Breast epithelium (tissue), 4 donors: ENCODE data around the gene LITAFD. TPM values are rescaled to one million over a fixed set of nuclear protein-coding genes. Genes with fewer than 3 reads are reported as not detected.

Experiments used
- DNase-seq, 2 donors: peaks; one replicate each; pipeline ENCODE4 v3.0.0-alpha.2; 2019; ENCODE audit warnings: low spot score in 2 of 2
- H3K27ac ChIP-seq, 2 donors: fragments of 200-600 bp; sonication (generic) in 1 of 2; one replicate each; pipeline ENCODE4 v1.5.1; 2016 to 2019; ENCODE audit warnings: mild to moderate bottlenecking in 1 of 2
- H3K27me3 ChIP-seq, 2 donors: fragments of 200-600 bp; sonication (generic) in 1 of 2; one replicate each; pipeline versions ENCODE4 v1.5.1 to v1.6.0; 2017 to 2019; ENCODE audit warnings: control low read depth in 1 of 2, mild to moderate bottlenecking in 1 of 2
- H3K36me3 ChIP-seq: fragments of 200-600 bp; one replicate; pipeline ENCODE4 v1.5.1; 2019
- H3K4me1 ChIP-seq, 2 donors: fragments of 200-600 bp; sonication (generic); one replicate each; pipeline ENCODE4 v1.5.1; 2016 to 2019; ENCODE audit warnings: control low read depth in 1 of 2
- H3K4me3 ChIP-seq, 3 donors: fragments of 200-600 bp; sonication (generic); 1 replicate in 2 of 3; 2 replicates in 1 of 3; pipeline ENCODE4 v1.5.1; 2016 to 2019; ENCODE audit warnings: mild to moderate bottlenecking in 3 of 3, moderate library complexity in 2 of 3
- H3K9me3 ChIP-seq, 2 donors: fragments of 200-600 bp; sonication (generic) in 1 of 2; one replicate each; pipeline ENCODE4 v1.5.1; 2016 to 2019; ENCODE audit warnings: control low read depth in 1 of 2
- POLR2A ChIP-seq: fragments of 450-650 bp; IDR thresholded peaks from one replicate; pipeline ENCODE4 v1.6.1; 2016; ENCODE audit warnings: antibody characterized with exemption, mild to moderate bottlenecking, moderate library complexity
- POLR2AphosphoS5 ChIP-seq, 3 donors: sonication (generic); formaldehyde crosslinking; IDR thresholded peaks; one replicate each; pipeline ENCODE4 v1.6.1; 2017; ENCODE audit warnings: antibody characterized with exemption in 3 of 3
- intact Hi-C: fragments of 100-400 bp; cut with DNase I; formaldehyde crosslinking; loops from one replicate; pipeline ENCODE4 v1.15.1; 2023; ENCODE audit warnings: low total_unique reads
- total RNA-seq, 3 donors: library from RNA; depleted of rRNA; stranded (reverse); fragments of >200 nt; gene quantifications; one replicate each; pipeline ENCODE4 v1.1.0, GENCODE V29; 2016
- TF ChIP-seq, protein P1 (sequence below), 3 donors: fragments of 450-650 bp; IDR thresholded peaks; one replicate each; pipeline ENCODE4 v1.5.1; 2016 to 2017; ENCODE audit warnings: antibody characterized with exemption in 3 of 3, mild to moderate bottlenecking in 3 of 3, moderate library complexity in 3 of 3

Gene LITAFD
- total RNA-seq, 3 donors from 2014 or later = not detected

- H3K27ac ChIP-seq = peak overlapping the region; percentile 54 to 77
- intact Hi-C loops = no loop called here
- H3K4me3 ChIP-seq = no peak overlapping the region
- no peak for TF ChIP-seq POLR2AphosphoS5 (IDR thresholded peaks at IDR 0.05)
- TF ChIP-seq, protein P1, sequence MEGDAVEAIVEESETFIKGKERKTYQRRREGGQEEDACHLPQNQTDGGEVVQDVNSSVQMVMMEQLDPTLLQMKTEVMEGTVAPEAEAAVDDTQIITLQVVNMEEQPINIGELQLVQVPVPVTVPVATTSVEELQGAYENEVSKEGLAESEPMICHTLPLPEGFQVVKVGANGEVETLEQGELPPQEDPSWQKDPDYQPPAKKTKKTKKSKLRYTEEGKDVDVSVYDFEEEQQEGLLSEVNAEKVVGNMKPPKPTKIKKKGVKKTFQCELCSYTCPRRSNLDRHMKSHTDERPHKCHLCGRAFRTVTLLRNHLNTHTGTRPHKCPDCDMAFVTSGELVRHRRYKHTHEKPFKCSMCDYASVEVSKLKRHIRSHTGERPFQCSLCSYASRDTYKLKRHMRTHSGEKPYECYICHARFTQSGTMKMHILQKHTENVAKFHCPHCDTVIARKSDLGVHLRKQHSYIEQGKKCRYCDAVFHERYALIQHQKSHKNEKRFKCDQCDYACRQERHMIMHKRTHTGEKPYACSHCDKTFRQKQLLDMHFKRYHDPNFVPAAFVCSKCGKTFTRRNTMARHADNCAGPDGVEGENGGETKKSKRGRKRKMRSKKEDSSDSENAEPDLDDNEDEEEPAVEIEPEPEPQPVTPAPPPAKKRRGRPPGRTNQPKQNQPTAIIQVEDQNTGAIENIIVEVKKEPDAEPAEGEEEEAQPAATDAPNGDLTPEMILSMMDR (IDR thresholded peaks at IDR 0.05) = no peak
- TF ChIP-seq POLR2A = no peak
- peaks cover 0 to 8% of the 10 kb centered on the region in 2 donors for H3K4me1 ChIP-seq
- H3K27me3 ChIP-seq = no peaks in the 10 kb centered on the region
- H3K9me3 ChIP-seq = no peaks in the 10 kb centered on the region
- H3K36me3 ChIP-seq = no peaks in the 10 kb centered on the region
- no peak for DNase-seq
Measured at GRCh38 chr16:8858994-8859912, 22.9 kb upstream of the LITAFD start.

GRCh38 chr16:8859913-8860881, 22.0 kb upstream of the LITAFD start:
- peak in 1 of 2 donors; percentile 55 for DNase-seq
- peak overlapping the region in 1 of 3 donors; percentile 29 for H3K4me3 ChIP-seq
- H3K27ac ChIP-seq = peak overlapping the region; percentile 54 to 77
- no peaks in the 10 kb centered on the region for H3K27me3 ChIP-seq
- intact Hi-C loops = loop anchor here (10.0 kb wide), 1 partner anchor 1405 kb away; no protein-coding TSS in a partner anchor
- H3K9me3 ChIP-seq = no peaks in the 10 kb centered on the region
- TF ChIP-seq POLR2AphosphoS5 (IDR thresholded peaks at IDR 0.05) = peak; percentile 46 to 74 (median 61)
- TF ChIP-seq, protein P1 (IDR thresholded peaks at IDR 0.05) = no peak
- H3K4me1 ChIP-seq = peaks cover 0 to 18% of the 10 kb centered on the region in 2 donors
- H3K36me3 ChIP-seq = no peaks in the 10 kb centered on the region

- Histone ChIP-seq H3K27me3 (no peaks in the 10 kb centered on the region), H3K9me3 (no peaks in the 10 kb centered on the region), H3K36me3 (no peaks in the 10 kb centered on the region), H3K4me1 (peaks cover 0 to 19% of the 10 kb centered on the region in 2 donors), H3K27ac (peak overlapping the region; percentile 55 to 75), H3K4me3 (no peak overlapping the region)
- intact Hi-C loops = loop anchor here (10.0 kb wide), 1 partner anchor 1403 kb away; no protein-coding TSS in a partner anchor
- DNase-seq = no peak
- TF ChIP-seq, protein P1 (IDR thresholded peaks at IDR 0.05) = no peak
- TF ChIP-seq POLR2A (no peak), POLR2AphosphoS5 (IDR thresholded peaks at IDR 0.05) (no peak)
Measured at GRCh38 chr16:8861563-8862308, 20.4 kb upstream of the LITAFD start.

DNA sequence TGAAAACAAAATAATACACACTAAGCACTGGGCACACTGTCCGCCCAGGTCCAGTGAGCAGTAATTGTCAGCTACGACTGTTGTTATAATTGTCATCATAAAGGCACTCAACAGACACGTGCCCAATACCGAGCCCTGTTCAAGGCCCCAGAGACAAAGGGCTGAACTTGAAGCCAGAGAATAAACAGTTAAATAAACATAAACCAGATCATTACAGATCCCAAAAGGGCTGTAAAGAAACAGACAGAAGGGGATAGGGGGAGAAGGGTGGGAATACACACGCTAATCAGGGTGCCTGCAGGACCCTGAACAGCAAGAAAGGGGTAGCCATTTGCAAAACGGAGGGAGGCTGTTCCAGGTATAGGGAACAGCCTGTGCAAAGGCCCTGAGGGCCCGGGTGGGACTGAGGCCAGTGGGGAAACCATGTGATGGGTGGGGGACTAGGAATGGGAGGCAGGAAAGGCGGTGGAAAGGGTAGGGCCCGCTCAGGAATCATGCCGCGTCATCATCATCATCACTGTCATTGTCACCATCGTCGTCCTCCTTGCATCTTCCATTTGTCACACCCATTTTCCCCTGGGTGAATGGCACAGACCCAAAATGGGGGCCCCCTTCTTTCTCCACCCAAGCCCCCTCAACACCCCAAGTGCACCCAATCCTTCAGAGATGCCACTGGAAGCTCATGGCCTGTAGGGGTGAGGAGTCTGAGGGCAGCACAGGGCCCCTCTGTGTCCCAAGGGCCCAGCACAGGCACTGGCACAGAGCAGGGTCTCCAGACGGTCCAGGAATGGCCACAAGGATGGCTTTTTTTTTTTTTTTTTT, 19.6 kb upstream of the LITAFD start:
- H3K27me3 ChIP-seq = no peaks in the 10 kb centered on the region
- H3K36me3 ChIP-seq = no peaks in the 10 kb centered on the region
- no peak for DNase-seq
- peak overlapping the region in 1 of 2 donors; percentile 40 for H3K27ac ChIP-seq
- H3K9me3 ChIP-seq = no peaks in the 10 kb centered on the region
- H3K4me1 ChIP-seq = peaks cover 0 to 19% of the 10 kb centered on the region in 2 donors
- no peak overlapping the region for H3K4me3 ChIP-seq
- intact Hi-C loops = loop anchor here (10.0 kb wide), 1 partner anchor 1402 kb away; no protein-coding TSS in a partner anchor
- TF ChIP-seq POLR2AphosphoS5 (IDR thresholded peaks at IDR 0.05) = no peak
- TF ChIP-seq POLR2A = no peak
- TF ChIP-seq, protein P1 (IDR thresholded peaks at IDR 0.05) = no peak
